GM21528 (cell line): ENCODE results near the gene DPP6.
"Not testable (repeated sequence)": the region's sequence is repeated elsewhere in the genome, so short reads cannot be mapped to it uniquely, and the experiment has no call there.

Source experiments
- ATAC-seq: cut with Tn5 transposase; IDR thresholded peaks from one replicate; pipeline ENCODE4 v1.9.1; 2021; ENCODE audit warnings: mild to moderate bottlenecking, moderate library complexity; ENCODE audit not compliant: unreplicated experiment, low FRiP score

Gene DPP6

DNA sequence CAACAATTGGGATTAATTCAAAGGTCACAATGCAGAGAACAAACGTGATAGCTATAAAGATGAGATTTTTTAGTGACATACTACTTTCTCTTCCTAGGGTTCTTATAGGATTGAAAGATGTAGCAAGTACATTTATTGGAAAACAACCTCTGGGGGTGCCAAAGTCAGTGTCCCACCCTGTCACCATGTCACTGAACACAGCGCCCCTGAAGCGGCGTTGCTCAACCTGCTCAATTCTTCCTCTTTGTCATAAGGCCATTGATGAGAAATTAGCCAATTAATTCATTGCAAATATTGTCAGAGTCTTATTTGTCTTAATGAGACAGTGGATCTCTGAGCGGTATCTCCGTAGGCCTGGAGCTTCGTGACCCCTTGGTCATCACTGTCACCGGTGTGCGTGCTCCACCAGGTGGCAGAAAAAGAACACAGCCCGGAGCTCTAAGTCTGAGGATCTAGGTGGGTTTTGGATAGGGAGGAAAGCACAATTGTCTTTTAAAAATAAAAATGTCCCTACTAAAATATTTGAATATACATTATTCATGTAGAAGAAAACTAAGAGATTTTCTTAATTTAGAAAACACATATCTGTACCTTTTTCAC is 588.2 kb downstream of the DPP6 start:
- no peak for ATAC-seq

- no peak for ATAC-seq
Measured at GRCh38 chr7:154640917-154641316, 588.7 kb downstream of the DPP6 start.

GRCh38 chr7:154644366-154644765 is 592.2 kb downstream of the DPP6 start:
- ATAC-seq, result no peak

GRCh38 chr7:154646126-154647013 is 594.2 kb downstream of the DPP6 start:
- ATAC-seq, result no peak

GRCh38 chr7:154647625-154648024 is 595.4 kb downstream of the DPP6 start:
- ATAC-seq, result no peak

- ATAC-seq, result no peak
Measured at GRCh38 chr7:154649015-154649414, 596.8 kb downstream of the DPP6 start.

GRCh38 chr7:154649434-154649833 is 597.2 kb downstream of the DPP6 start:
- no peak for ATAC-seq

GRCh38 chr7:154650275-154650674 is 598.1 kb downstream of the DPP6 start:
- ATAC-seq, result no peak

DNA sequence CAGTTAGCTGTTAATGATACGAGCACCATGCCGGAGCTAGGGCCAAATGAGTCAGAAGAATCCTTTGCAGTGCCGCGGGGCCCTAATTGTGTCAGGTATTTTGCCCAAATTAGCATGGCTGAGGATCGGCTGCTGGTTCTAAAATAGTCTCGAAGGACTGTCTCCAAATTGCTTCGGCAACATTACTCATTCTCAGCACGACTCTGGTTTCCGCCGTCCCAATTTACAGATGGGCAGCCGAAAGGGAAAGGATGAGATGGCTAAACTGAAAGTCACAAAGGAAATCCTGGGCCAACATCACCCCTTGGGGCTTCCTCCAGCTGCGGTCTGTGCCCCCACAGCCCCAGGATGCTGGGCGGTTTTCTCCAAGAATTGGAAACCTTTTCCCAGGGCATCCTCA is 599.3 kb downstream of the DPP6 start:
- no peak for ATAC-seq

GRCh38 chr7:154652564-154652963 is 600.4 kb downstream of the DPP6 start:
- no peak for ATAC-seq

- ATAC-seq, result no peak
Measured at GRCh38 chr7:154653281-154653680, 601.1 kb downstream of the DPP6 start.

DNA sequence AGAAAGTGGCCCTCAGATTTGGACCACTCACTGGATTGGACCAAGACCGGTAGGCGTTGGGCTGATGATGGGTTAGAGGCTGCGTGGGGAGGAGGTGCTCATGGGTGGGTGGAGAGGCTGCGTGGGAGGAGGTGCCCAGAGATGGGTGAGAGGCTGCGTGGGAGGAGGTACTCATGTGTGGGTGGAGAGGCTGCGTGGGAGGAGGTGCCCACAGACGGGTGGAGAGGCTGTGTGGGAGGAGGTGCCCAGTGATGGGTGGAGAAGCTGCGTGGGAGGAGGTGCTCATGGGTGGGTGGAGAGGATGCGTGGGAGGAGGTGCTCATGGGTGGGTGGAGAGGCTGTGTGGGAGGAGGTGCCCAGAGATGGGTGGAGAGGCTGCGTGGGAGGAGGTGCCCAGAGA is 604.4 kb downstream of the DPP6 start:
- no peak for ATAC-seq

- ATAC-seq, result no peak
Measured at GRCh38 chr7:154666768-154667167, 614.6 kb downstream of the DPP6 start.

DNA sequence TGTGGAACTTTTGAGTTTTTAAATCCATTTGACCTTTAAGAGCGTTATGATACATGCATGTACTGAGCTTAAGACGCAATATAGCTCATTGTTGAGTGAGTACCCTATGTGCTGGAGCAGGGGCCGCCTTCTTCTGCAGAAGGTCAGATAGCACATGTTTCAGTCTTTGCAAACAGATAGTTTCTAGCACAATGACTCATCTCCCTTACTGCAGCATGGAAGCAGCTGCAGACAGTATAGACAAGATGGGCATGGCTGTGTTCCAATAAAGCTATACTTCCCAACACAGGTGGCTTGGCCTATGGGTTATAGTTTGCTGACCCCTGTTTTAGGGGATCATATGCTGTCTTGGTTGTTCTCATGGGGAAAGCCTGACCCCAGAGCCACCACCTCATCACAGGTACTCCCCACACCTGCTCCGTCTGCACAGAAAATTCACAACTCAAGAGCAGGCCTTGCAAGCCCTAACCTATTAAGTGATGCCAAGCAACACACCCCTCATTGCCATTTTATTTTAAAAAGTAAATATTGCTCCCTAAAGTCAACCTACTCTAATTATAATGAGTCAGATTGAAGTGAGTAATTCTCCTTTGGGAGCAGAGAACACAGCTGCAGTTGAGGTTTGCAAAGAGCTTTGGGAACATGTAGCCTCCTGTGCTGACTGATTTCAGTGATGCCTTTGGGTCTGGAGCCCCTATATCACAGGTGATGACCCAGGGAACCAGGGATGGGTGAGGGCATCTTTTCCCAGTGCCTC is 620.6 kb downstream of the DPP6 start:
- ATAC-seq, result no peak

DNA sequence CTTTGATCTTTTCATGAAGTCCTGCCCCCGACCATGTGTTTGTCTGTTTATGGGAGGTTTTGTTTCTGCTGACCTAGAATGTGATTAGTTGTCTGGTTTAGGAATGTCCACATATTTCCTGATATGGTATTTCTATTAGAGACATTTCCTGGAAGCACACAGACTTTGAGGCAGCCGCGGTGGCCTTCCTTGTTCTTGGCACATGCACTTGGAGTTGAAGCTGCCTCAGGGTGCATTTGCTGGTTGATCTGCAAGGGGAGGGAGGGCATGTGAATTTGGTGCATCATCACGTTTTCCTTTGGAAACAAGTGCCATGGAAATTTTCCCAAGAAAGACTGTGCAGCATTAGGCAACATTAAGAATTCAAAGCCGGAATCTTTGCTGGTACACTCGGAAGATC is 622.0 kb downstream of the DPP6 start:
- ATAC-seq, result no peak

DNA sequence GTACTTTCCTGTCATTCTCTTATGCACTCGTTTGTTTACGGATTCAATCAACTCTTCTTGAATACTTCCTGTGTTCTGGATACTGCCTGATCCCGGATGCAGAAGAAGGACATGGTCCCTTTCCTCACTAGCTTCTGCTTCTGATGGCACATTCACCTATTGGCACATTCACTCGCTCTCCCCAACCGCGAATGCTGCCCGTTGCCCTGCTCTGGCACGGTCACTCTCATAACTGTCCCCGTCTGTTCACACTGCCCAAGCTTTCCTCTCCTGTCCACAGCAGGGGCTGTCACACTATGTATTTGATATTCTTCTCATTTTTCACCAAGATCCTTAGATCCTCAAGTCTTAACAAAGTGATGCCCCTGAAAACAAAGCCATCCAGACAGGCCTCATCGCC is 623.4 kb downstream of the DPP6 start:
- no peak for ATAC-seq

- ATAC-seq, result not testable (repeated sequence)
Measured at GRCh38 chr7:154676033-154676421, 623.8 kb downstream of the DPP6 start.

GRCh38 chr7:154676422-154677073 is 624.4 kb downstream of the DPP6 start:
- no peak for ATAC-seq

DNA sequence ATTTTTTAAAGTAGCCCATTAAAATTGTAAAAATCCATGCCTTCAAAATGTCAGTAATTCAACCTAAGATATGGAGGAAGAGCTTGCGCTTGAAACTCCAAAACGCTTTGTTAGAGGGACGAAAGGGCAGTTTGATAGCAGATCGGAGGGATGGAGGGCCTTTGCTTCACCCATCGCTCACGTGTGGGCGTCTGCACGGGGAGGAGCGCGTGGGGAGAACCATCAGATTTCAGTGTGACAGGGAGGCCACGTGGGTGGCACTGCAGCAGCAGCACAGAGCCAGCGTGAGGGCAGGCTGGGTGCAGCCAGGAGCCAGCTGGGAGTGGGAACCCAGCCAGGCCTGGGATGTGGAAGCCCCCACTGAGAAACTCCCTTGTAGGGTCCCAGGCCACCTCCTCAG is 625.3 kb downstream of the DPP6 start:
- ATAC-seq, result no peak

DNA sequence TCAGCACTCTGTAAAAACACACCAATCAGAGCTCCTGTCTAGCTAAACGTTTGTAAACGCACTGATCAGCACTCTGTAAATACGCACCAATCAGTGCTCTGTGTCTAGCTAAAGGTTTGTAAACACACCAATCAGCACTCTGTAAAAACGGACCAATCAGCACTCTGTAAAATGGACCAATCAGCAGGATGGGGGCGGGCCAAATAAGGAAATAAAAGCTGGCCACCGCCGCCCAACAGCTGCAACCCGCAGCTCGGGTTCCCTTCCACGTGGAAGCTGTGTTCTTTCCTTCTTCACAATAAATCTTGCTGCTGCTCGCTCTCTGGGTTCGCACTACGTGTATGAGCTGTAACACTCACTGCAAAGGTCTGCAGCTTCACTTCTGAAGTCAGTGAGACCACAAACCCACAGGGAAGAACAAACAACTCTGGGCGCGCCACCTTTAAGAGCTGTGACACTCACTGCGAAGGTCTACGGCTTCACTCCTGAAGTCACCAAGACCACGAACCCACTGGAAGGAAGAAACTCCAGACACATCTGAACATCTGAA is 625.9 kb downstream of the DPP6 start:
- not testable (repeated sequence) for ATAC-seq
